Measurements from ENCODE around the gene RNF112.
A peak's percentile ranks its signal among the peaks of the same experiment; 100 is the strongest.

RNF112 gene

GRCh38 chr17:19375732-19376131 is 35.3 kb upstream of the RNF112 start:
- DNase-seq = no peak

DNA sequence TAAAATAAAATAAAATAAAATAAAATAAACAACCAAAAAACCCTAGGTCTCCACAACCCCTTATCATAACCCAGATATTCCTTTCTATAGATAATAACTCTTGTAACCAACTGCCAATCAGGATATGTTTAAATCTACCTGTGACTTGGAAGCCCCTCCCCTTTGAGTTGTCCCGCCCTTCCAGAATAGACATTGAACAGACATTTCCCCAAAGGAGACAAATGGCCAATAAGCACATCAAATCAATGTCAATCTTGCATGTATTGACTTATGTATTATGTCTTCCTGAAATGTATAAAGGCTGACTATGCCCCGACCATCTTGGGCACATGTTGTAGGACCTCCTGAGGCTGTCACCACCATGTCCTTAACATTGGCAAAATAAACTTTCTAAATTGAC is 34.2 kb upstream of the RNF112 start:
- no peak for DNase-seq

- peak; percentile 99 for DNase-seq
Observed at GRCh38 chr17:19377602-19378415, 33.2 kb upstream of the RNF112 start.

GRCh38 chr17:19378416-19379360 is 32.3 kb upstream of the RNF112 start, which contains the start of gene MAPK7:
TSS of gene MAPK7 (plus strand) at chr17:19378498. CDS start at chr17:19378901, 403 bp downstream.
- DNase-seq = no peak

DNA sequence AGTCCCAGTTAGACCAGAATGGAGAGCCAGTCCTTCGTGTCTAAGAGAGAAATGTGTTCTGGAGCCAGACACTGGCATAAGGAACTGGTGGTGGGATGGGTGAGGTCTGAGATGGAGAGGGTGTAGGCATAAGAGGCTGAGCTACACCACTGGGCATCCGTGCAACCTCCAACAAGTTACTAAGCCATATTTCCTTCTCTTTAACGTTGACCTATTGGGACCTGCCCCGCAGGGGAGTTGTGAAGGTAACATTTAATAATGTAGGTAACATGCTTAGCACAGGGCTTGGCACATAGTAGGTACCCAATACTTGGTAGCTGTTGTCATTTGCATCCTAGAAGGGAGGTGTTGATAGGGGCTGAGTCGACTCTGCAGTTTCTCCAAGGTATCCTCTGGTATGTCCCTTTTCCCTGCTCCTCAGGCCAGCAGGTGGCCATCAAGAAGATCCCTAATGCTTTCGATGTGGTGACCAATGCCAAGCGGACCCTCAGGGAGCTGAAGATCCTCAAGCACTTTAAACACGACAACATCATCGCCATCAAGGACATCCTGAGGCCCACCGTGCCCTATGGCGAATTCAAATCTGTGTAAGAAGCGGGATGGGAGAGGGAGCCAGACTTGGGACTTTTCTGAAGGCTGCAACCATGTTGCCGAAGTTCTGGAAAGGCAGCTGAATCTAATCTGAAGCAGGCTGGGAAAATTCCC is 31.5 kb upstream of the RNF112 start:
- no peak for DNase-seq

DNA sequence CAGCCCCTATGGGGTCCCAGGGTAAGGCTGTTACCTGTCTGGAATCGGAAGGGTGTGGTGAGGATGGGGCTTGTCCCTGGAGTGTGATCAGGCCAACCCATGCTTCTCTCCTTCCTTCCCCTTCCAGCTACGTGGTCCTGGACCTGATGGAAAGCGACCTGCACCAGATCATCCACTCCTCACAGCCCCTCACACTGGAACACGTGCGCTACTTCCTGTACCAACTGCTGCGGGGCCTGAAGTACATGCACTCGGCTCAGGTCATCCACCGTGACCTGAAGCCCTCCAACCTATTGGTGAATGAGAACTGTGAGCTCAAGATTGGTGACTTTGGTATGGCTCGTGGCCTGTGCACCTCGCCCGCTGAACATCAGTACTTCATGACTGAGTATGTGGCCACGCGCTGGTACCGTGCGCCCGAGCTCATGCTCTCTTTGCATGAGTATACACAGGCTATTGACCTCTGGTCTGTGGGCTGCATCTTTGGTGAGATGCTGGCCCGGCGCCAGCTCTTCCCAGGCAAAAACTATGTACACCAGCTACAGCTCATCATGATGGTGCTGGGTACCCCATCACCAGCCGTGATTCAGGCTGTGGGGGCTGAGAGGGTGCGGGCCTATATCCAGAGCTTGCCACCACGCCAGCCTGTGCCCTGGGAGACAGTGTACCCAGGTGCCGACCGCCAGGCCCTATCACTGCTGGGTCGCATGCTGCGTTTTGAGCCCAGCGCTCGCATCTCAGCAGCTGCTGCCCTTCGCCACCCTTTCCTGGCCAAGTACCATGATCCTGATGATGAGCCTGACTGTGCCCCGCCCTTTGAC is 30.3 kb upstream of the RNF112 start:
- no peak for DNase-seq

DNA sequence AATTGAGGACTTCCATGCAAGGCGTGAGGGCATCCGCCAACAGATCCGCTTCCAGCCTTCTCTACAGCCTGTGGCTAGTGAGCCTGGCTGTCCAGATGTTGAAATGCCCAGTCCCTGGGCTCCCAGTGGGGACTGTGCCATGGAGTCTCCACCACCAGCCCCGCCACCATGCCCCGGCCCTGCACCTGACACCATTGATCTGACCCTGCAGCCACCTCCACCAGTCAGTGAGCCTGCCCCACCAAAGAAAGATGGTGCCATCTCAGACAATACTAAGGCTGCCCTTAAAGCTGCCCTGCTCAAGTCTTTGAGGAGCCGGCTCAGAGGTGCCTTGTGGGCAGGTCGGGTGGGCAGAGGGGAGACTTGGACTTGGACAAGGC is 29.7 kb upstream of the RNF112 start:
- no peak for DNase-seq

DNA sequence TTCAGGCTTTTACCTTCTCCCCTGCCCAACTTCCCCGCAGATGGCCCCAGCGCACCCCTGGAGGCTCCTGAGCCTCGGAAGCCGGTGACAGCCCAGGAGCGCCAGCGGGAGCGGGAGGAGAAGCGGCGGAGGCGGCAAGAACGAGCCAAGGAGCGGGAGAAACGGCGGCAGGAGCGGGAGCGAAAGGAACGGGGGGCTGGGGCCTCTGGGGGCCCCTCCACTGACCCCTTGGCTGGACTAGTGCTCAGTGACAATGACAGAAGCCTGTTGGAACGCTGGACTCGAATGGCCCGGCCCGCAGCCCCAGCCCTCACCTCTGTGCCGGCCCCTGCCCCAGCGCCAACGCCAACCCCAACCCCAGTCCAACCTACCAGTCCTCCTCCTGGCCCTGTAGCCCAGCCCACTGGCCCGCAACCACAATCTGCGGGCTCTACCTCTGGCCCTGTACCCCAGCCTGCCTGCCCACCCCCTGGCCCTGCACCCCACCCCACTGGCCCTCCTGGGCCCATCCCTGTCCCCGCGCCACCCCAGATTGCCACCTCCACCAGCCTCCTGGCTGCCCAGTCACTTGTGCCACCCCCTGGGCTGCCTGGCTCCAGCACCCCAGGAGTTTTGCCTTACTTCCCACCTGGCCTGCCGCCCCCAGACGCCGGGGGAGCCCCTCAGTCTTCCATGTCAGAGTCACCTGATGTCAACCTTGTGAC is 29.1 kb upstream of the RNF112 start:
- no peak for DNase-seq

DNA sequence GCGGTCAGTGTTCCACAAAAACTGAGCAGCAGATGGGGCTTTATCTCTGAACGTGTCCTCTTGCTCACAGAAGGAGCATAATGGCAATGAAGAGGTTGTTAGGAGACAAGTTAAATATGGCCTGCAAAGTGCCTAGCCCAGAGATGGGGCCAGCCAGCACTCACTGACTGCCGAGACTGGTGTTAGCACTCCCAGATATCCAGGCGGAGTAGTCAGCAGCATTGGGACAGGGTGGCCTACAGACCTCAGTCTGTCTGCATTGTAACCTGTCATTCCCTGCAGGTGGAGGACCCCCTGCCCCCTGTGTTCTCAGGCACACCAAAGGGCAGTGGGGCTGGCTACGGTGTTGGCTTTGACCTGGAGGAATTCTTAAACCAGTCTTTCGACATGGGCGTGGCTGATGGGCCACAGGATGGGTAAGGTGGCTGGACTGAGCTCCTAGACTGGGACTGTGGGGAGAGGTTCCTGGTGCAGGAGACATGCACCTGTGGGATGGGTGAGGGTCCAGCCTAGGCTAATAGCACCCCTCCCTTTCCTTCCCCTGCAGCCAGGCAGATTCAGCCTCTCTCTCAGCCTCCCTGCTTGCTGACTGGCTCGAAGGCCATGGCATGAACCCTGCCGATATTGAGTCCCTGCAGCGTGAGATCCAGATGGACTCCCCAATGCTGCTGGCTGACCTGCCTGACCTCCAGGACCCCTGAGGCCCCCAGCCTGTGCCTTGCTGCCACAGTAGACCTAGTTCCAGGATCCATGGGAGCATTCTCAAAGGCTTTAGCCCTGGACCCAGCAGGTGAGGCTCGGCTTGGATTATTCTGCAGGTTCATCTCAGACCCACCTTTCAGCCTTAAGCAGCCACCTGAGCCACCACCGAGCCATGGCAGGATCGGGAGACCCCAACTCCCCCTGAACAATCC is 28.2 kb upstream of the RNF112 start:
- DNase-seq = no peak

GRCh38 chr17:19383681-19384470 is 27.2 kb upstream of the RNF112 start:
- DNase-seq = no peak

- no peak for DNase-seq
Observed at GRCh38 chr17:19384723-19385391, 26.2 kb upstream of the RNF112 start.

DNA sequence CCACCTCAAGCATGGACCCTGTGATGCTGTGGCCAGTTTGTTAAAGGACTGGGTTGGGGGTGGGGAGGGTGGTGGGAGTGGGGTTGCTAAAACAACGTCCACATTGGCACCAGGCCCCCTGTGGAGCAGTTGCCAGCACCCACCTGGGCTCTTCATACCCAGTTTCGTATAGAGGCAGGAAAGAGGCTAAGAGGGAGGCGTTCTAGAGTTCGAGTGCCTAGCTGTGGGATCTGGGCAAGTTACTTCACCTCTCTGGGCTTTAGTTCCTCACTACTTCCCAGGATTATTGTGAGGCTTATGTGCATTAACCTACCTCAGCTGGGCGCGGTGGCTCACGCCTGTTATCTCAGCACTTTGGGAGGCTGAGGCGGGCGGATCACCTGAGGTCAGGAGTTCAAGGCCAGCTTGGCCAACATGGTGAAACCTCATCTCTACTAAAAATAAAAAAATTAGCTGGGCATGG is 25.5 kb upstream of the RNF112 start:
- no peak for DNase-seq

GRCh38 chr17:19386051-19386929 is 24.7 kb upstream of the RNF112 start:
- DNase-seq = peak; percentile 65

- no peak for DNase-seq
Observed at GRCh38 chr17:19386974-19387920, 23.8 kb upstream of the RNF112 start, which contains the start of gene MFAP4. TSS of gene MFAP4 (minus strand) at chr17:19387190. CDS start at chr17:19387155, 35 bp downstream.

GRCh38 chr17:19387921-19388521 is 23.0 kb upstream of the RNF112 start:
- DNase-seq = no peak
